K562 (cell line): ENCODE results near the gene TRAPPC12. TPM values are rescaled to one million over a fixed set of nuclear protein-coding genes. Genes with fewer than 3 reads are reported as not detected.
A peak's percentile ranks its signal among the peaks of the same experiment; 100 is the strongest.

ENCODE experiments used
- CBX5 ChIP-seq: IDR thresholded peaks from 2 replicates; pipeline ENCODE4 v1.6.1; 2014; ENCODE audit warnings: low read depth, borderline replicate concordance
- CEBPB ChIP-seq: fragments of 450-650 bp; IDR thresholded peaks from 2 replicates; pipeline ENCODE4 v1.6.1; 2016; ENCODE audit warnings: missing genetic modification characterization, missing compliant biosample characterization
- CEBPG ChIP-seq, 3 experiments: fragments of 200-800 bp in 1 of 3; sonication (Bioruptor generic) in 1 of 3; sonication (generic) in 1 of 3; formaldehyde crosslinking in 1 of 3; IDR thresholded peaks in 2 of 3; conservative IDR thresholded peaks in 1 of 3; 2 replicates each; pipeline versions ENCODE4 v1.6.1 to v1.8.0; 2016 to 2022; ENCODE audit warnings: missing compliant biosample characterization in 2 of 3, missing genetic modification characterization in 2 of 3, mild to moderate bottlenecking in 1 of 3, missing genetic modification reagents in 1 of 3
- HES1 ChIP-seq: fragments of 450-650 bp; IDR thresholded peaks from 2 replicates; pipeline ENCODE4 v1.6.1; 2016; ENCODE audit warnings: low read depth, mild to moderate bottlenecking, moderate library complexity
- KLF16 ChIP-seq: IDR thresholded peaks from 2 replicates; pipeline ENCODE4 v1.6.1; 2016; ENCODE audit warnings: antibody characterized with exemption
- MXI1 ChIP-seq: IDR thresholded peaks from 2 replicates; pipeline ENCODE4 v1.6.1; 2011; ENCODE audit warnings: low read depth, mild to moderate bottlenecking, improper control_type of control experiment, low read length
- RAD21 ChIP-seq, 2 experiments: fragments of 250-450 bp in 1 of 2; fragments of 450-650 bp in 1 of 2; sonication (Bioruptor Pico) in 1 of 2; formaldehyde crosslinking in 1 of 2; IDR thresholded peaks in 1 of 2; conservative IDR thresholded peaks in 1 of 2; 2 replicates each; pipeline versions ENCODE4 v1.4.0 to v1.8.0; 2020 to 2022; ENCODE audit warnings: mild to moderate bottlenecking in 2 of 2, moderate library complexity in 1 of 2
- REST ChIP-seq, 2 experiments: fragments of 450-650 bp; formaldehyde crosslinking in 1 of 2; IDR thresholded peaks; 2 replicates each; pipeline versions ENCODE4 v1.4.0 to v1.6.1; 2014 to 2020; ENCODE audit warnings: mild to moderate bottlenecking in 2 of 2, borderline replicate concordance in 1 of 2, low read depth in 1 of 2
- TFAP4 ChIP-seq: sonication (generic); formaldehyde crosslinking; IDR thresholded peaks from 2 replicates; pipeline ENCODE4 v1.8.0; 2022; ENCODE audit warnings: missing genetic modification reagents, mild to moderate bottlenecking, moderate library complexity, borderline replicate concordance
- ZBTB2 ChIP-seq: fragments of 450-650 bp; IDR thresholded peaks from 2 replicates; pipeline ENCODE4 v1.6.1; 2016; ENCODE audit warnings: antibody characterized with exemption
- ZNF384 ChIP-seq: IDR thresholded peaks from 2 replicates; pipeline ENCODE4 v1.6.1; 2012; ENCODE audit warnings: low read depth, low read length, improper control_type of control experiment
- ZNF449 ChIP-seq: fragments of 250-450 bp; sonication (Bioruptor Pico); IDR thresholded peaks from 2 replicates; pipeline ENCODE4 v1.8.0; 2022; ENCODE audit warnings: moderate library complexity, mild to moderate bottlenecking, inconsistent platforms
- polyA plus RNA-seq, 8 experiments: library from polyadenylated mRNA; depleted of rRNA in 4 of 8; stranded (reverse) in 5 of 8; unstranded in 3 of 8; fragments of >200 nt; fragmentation: Nextera tagmentation in 2 of 8; fragmentation: Illumina TruSeq in 1 of 8; extraction: Ambion mirVana in 2 of 8; extraction: Trizol in 1 of 8; gene quantifications; 2 replicates each; pipeline versions ENCODE4 v1.2.1 to v1.2.3, GENCODE V29; 2011 to 2014; ENCODE audit warnings: inconsistent platforms in 1 of 8, missing spikeins in 1 of 8
- total RNA-seq, 7 experiments: library from RNA; depleted of rRNA in 6 of 7; stranded (reverse); fragments of >200 nt in 6 of 7; fragmentation: Illumina TruSeq in 2 of 7; extraction: Trizol in 2 of 7; gene quantifications; 2 replicates each; pipeline versions ENCODE4 v1.2.1 to v1.2.3, GENCODE V29; 2011 to 2021; ENCODE audit warnings: low replicate concordance in 1 of 7

The TRAPPC12 gene
- total and polyA plus RNA-seq, 9 of the 15 experiments (the other 6 are each of a cell fraction or from before 2014, with no cell fraction given), result 8.0 to 75.2 (median 39.1) TPM

- TF ChIP-seq CEBPG (CRISPR knock-in tag; IDR thresholded peaks at IDR 0.05) (0 out of 2 replicates have a peak, but pooled peaks have one; percentile 30), CEBPG (tag; conservative IDR thresholded peaks at IDR 0.05 in 1 of 2, IDR thresholded peaks at IDR 0.05 in 1 of 2) (peak; percentile 84 to 91), ZBTB2 (no peak), MXI1 (no peak), RAD21 (CRISPR knock-in tag; conservative IDR thresholded peaks at IDR 0.05 in 1 of 2, IDR thresholded peaks at IDR 0.05 in 1 of 2) (peak; percentile 55 to 81), TFAP4 (CRISPR knock-in tag) (no peak), HES1 (no peak), KLF16 (0 out of 2 replicates have a peak, but pooled peaks have one; percentile 18), CEBPB (peak; percentile 93), REST (IDR thresholded peaks at IDR 0.05; ENCODE audit: borderline replicate concordance) (peak; percentile 41; the same call in 1 of the 2 replicates), REST (CRISPR knock-in tag; IDR thresholded peaks at IDR 0.05; ENCODE audit: low read depth) (no peak), CBX5 (no peak), ZNF449 (CRISPR knock-in tag) (no peak), ZNF384 (peak; percentile 25; the same call in 1 of the 2 replicates)
These were observed 82.5 kb downstream of the TRAPPC12 start (continued) for GRCh38 chr2:3461801-3462492.
